Astrocyte of the cerebellum (primary cell): ENCODE data around the gene FBXL7.

Experiments
- DNase-seq: peaks from one replicate; pipeline ENCODE4 v3.0.0-alpha.2; 2011; ENCODE audit warnings: low read depth
- H3K4me3 ChIP-seq: 2 replicates; pipeline ENCODE4 v1.5.1; 2011; ENCODE audit warnings: mild to moderate bottlenecking, low read depth, low read length, moderate library complexity
- in situ Hi-C: cut with HindIII; loops from 2 replicates; pipeline ENCODE4 v1.10.0; 2017; ENCODE audit warnings: low sequenced_read_pairs
- TF ChIP-seq, protein P1 (sequence below): IDR thresholded peaks from 2 replicates; pipeline ENCODE4 v1.5.1; 2012; ENCODE audit warnings: low read length, low read depth, moderate library complexity, mild to moderate bottlenecking; ENCODE audit errors: missing control alignments

FBXL7 gene

DNA sequence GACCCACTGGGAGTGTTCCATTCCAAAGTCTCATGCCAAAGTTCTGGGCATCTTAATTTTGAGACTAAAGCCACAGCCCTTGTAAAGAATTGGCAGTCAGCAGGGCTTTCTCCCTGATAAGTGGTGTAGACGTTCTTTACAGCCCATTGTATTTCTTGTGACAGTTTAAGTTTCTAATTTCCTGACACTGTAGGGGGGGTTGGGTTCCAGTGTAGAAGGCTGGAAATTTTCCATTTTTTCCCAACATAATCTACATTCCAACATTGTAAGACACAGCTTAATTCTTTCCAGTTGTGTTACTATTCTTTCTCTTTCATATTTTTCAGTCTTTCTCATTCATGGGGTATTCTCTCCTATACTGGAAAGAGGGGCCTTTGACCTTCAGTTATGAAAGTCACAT, 121.1 kb downstream of the FBXL7 start:
- TF ChIP-seq, protein P1, sequence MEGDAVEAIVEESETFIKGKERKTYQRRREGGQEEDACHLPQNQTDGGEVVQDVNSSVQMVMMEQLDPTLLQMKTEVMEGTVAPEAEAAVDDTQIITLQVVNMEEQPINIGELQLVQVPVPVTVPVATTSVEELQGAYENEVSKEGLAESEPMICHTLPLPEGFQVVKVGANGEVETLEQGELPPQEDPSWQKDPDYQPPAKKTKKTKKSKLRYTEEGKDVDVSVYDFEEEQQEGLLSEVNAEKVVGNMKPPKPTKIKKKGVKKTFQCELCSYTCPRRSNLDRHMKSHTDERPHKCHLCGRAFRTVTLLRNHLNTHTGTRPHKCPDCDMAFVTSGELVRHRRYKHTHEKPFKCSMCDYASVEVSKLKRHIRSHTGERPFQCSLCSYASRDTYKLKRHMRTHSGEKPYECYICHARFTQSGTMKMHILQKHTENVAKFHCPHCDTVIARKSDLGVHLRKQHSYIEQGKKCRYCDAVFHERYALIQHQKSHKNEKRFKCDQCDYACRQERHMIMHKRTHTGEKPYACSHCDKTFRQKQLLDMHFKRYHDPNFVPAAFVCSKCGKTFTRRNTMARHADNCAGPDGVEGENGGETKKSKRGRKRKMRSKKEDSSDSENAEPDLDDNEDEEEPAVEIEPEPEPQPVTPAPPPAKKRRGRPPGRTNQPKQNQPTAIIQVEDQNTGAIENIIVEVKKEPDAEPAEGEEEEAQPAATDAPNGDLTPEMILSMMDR, result no peak
- H3K4me3 ChIP-seq, result no peak overlapping the region
- DNase-seq, result no peak
- in situ Hi-C loops, result no loop called here

DNA sequence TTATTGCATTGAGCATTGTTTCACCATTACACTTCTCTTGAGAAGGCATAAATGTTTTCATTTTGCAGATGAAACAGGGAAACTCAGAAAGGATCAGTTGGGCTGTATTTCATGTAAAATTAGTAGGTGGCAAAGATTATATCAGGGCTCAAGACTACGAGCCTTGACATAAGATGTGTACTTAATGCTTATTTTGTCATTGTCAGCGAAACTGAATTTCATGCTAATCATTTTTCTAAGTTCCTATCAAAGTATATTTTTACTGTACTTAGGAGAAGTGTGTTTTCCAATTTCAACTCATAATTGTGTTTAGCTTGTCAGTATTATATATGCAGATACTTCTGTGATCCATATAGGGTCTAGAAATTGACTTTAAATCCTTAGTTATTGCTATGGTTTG, 123.8 kb downstream of the FBXL7 start:
- no peak overlapping the region for H3K4me3 ChIP-seq
- TF ChIP-seq, protein P1, result no peak
- DNase-seq, result no peak
- in situ Hi-C loops, result no loop called here

DNA sequence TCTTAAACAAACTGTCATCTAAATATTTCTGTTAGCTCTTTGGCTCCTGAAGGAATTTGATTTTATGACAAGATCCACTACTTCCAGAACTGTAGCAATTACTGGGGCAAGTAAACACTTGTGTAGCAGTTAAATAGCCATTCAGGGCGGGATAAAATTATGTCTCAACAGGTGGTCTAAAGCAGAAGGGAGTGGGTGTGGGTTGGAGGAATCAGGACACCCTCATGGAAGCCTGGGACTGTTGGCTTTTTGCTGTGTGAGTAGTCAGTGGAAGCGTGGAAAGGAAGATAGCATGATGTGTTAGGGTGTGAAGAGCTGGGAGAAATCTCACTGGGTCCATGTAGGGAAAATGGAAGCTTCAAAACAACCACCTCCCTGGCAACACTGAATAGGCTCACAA, 127.1 kb downstream of the FBXL7 start:
- in situ Hi-C loops, result no loop called here

DNA sequence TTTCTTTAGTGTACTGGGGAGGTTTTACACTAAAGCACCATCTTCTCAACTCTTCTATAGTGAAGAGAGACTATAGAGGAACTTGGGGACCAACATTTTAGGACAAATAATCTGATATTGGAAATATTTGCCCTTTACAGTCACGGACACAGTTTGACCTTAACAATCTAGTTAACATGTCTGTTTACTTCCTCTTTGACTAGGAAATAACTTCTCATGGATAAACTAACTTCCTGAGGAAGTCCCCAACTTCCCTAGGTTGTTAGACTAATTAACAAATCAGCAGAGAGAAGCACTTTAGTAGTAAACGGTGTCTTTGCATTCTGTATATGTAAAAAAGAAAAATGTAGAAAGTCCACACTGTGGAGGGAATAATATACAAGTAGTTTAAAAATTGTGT, 127.7 kb downstream of the FBXL7 start:
- in situ Hi-C loops, result no loop called here
- TF ChIP-seq, protein P1, result no peak
- DNase-seq, result no peak
- no peak overlapping the region for H3K4me3 ChIP-seq

More for the DNA sequence above, 127.1 kb downstream of the FBXL7 start:
- TF ChIP-seq, protein P1, result no peak
- DNase-seq, result no peak
- no peak overlapping the region for H3K4me3 ChIP-seq

DNA sequence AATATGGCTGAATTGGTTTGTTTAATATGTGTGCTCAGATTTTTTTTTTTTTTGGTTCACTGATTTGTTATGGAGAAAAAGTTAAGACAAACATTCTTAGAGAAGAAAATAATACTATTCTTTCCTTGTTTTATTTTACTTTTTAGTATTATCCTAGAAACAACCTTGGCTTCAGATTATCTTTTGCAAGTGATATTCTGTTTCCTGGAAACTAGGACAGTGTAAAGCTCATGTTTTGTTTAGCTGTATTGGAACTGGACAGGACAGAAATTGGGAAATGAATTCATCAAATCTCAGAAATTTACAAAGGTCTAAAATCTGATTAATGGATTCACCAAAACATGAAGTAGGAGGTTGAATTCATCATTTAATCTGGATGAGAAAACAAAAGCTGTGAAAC, 130.5 kb downstream of the FBXL7 start:
- in situ Hi-C loops, result no loop called here
- H3K4me3 ChIP-seq, result no peak overlapping the region
- no peak for DNase-seq
- TF ChIP-seq, protein P1, result no peak

DNA sequence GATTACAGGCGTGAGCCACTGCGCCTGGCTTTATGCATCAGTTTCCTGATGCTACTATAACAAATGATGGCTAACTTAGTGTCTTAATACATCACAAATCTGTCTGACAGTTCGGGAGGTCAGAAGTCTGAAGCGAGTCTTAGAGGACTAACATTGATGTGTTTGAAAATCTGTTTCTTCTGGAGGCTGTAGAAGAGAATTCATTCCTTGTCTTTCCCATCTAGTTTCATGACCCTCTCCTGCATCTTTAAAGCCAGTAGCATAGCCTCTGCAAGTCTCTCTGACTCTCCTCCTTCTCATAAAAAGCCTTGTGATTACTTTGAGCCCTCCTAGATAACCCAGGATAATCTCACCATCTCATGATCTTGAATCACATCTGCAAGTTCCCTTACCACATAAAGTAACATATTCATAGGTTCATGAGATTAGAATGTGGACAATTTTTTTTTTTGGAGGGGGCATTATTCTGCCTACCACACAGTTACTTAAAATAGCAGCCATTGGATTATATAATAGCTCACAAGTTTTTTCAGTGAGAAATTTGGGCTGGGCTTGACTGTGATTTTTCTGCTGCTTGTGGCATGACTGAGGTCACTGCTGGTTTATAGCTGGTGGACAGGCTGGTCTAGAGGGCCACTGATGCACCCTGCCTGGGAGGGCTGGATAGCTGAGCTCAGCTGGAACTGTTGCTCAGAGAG, 134.8 kb downstream of the FBXL7 start:
- no peak for DNase-seq
- no peak overlapping the region for H3K4me3 ChIP-seq
- TF ChIP-seq, protein P1, result no peak
- in situ Hi-C loops, result no loop called here

DNA sequence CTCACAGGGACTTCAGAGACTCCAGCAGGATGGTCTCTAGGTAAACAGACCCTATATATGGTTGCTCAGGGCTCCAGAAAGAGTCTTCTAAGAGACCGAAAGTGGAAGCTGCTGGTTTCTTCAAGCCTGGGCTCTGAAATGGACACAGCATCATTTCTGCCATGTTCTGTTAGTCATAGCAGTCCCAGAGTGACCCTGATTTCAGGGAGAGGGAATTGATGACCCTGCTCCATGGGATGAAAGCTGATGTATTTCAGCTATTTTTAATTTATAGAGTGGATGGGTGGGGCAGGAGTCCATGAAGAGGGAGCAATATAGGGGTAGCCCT, 135.3 kb downstream of the FBXL7 start:
- H3K4me3 ChIP-seq, result no peak overlapping the region
- in situ Hi-C loops, result no loop called here
- DNase-seq, result no peak
- TF ChIP-seq, protein P1, result no peak
